ENCODE results near the gene TMEM39A.

TMEM39A gene

GRCh38 chr3:119437691-119438258 lies 25.6 kb downstream of the TMEM39A start:
- no peak for TF ChIP-seq POLR2AphosphoS5 (IDR thresholded peaks at IDR 0.05; ENCODE audit: low read depth)
- TF ChIP-seq SPI1 (IDR thresholded peaks at IDR 0.05; ENCODE audit: borderline replicate concordance, low read depth) = no peak
- TF ChIP-seq GABPA (IDR thresholded peaks at IDR 0.05; ENCODE audit: low read depth) = no peak
- TF ChIP-seq CTCF (IDR thresholded peaks at IDR 0.05; ENCODE audit: insufficient read depth, low read length) = no peak
- TF ChIP-seq REST (IDR thresholded peaks at IDR 0.05; ENCODE audit: insufficient replicate concordance, low read depth) = no peak
- Histone ChIP-seq H3K4me3 (replicated peaks; ENCODE audit: insufficient read depth, low read length) (no peak overlapping the region), H3K27ac (replicated peaks) (no peak overlapping the region), H3K27me3 (ENCODE audit: insufficient read depth, poor library complexity, severe bottlenecking) (no peaks in the 10 kb centered on the region)
- no peak for DNase-seq (ENCODE audit: low read depth in 1 of 2, low spot score in 1 of 2)

- no peak for TF ChIP-seq REST (IDR thresholded peaks at IDR 0.05; ENCODE audit: insufficient replicate concordance, low read depth)
- TF ChIP-seq POLR2AphosphoS5 (IDR thresholded peaks at IDR 0.05; ENCODE audit: low read depth) = no peak
- TF ChIP-seq GABPA (IDR thresholded peaks at IDR 0.05; ENCODE audit: low read depth) = no peak
- no peak for TF ChIP-seq CTCF (IDR thresholded peaks at IDR 0.05; ENCODE audit: insufficient read depth, low read length)
- TF ChIP-seq SPI1 (IDR thresholded peaks at IDR 0.05; ENCODE audit: borderline replicate concordance, low read depth) = no peak
- Histone ChIP-seq H3K27ac (replicated peaks) (no peak overlapping the region), H3K4me3 (replicated peaks; ENCODE audit: insufficient read depth, low read length) (no peak overlapping the region), H3K27me3 (ENCODE audit: insufficient read depth, poor library complexity, severe bottlenecking) (no peaks in the 10 kb centered on the region)
- no peak for DNase-seq (ENCODE audit: low read depth in 1 of 2, low spot score in 1 of 2)
Measured at GRCh38 chr3:119436977-119437376, 26.4 kb downstream of the TMEM39A start.

GRCh38 chr3:119434703-119435102 lies 28.7 kb downstream of the TMEM39A start:
- Histone ChIP-seq H3K4me3 (replicated peaks; ENCODE audit: insufficient read depth, low read length) (no peak overlapping the region), H3K27ac (replicated peaks) (no peak overlapping the region), H3K27me3 (ENCODE audit: insufficient read depth, poor library complexity, severe bottlenecking) (no peaks in the 10 kb centered on the region)
- TF ChIP-seq REST (IDR thresholded peaks at IDR 0.05; ENCODE audit: insufficient replicate concordance, low read depth) (no peak), CTCF (IDR thresholded peaks at IDR 0.05; ENCODE audit: insufficient read depth, low read length) (no peak), POLR2AphosphoS5 (IDR thresholded peaks at IDR 0.05; ENCODE audit: low read depth) (no peak), SPI1 (IDR thresholded peaks at IDR 0.05; ENCODE audit: borderline replicate concordance, low read depth) (no peak), GABPA (IDR thresholded peaks at IDR 0.05; ENCODE audit: low read depth) (no peak)
- DNase-seq (ENCODE audit: low read depth in 1 of 2, low spot score in 1 of 2) = no peak
